B cell (primary cell): Measurements from ENCODE around the gene RIBC1. TPM values are rescaled to one million over a fixed set of nuclear protein-coding genes. Genes with fewer than 3 reads are reported as not detected.

Experiments
- ATAC-seq: fragments of 200-7000 bp; cut with Tn5 transposase; one replicate; pipeline ENCODE4 v1.10.0; 2021; ENCODE audit warnings: low read depth, mild to moderate bottlenecking, moderate number of reproducible peaks, moderate library complexity
- CTCF ChIA-PET: fragments of 350-600 bp; sonication (Branson Sonifier 250); formaldehyde crosslinking; loops from one replicate; lab custom pipeline; 2021; ENCODE audit warnings: antibody characterized with exemption, inconsistent platforms; lab: Charles Lee
- POLR2A ChIA-PET: fragments of 350-600 bp; sonication (Branson Sonifier 250); formaldehyde crosslinking; loops from one replicate; lab custom pipeline; 2021; ENCODE audit warnings: antibody characterized with exemption; lab: Charles Lee
- DNase-seq: peaks from one replicate; pipeline ENCODE4 v3.0.0; 2013
- H2AFZ ChIP-seq: 2 replicates; pipeline ENCODE4 v1.6.1; 2012; ENCODE audit warnings: mild to moderate bottlenecking, low read depth, low read length; ENCODE audit not compliant: insufficient read depth, poor library complexity, severe bottlenecking
- H3K27ac ChIP-seq, 2 donors: 1 replicate in 1 of 2; 2 replicates in 1 of 2; pipeline ENCODE4 v1.5.1; 2012 to 2013; ENCODE audit warnings: low read length in 2 of 2, mild to moderate bottlenecking in 2 of 2, moderate library complexity in 1 of 2
- H3K27me3 ChIP-seq, 4 experiments: fragments of 200-600 bp in 1 of 4; sonication (generic) in 1 of 4; replicated peaks in 1 of 4; 1 replicate in 2 of 4; 2 replicates in 2 of 4; pipeline versions ENCODE4 v1.6.1 to v1.7.0; 2013 to 2016; ENCODE audit warnings: low read length in 3 of 4, mild to moderate bottlenecking in 2 of 4, mixed read lengths in 1 of 4, moderate library complexity in 1 of 4; ENCODE audit not compliant: insufficient read depth in 4 of 4, control insufficient read depth in 3 of 4; ENCODE audit errors: control extremely low read depth in 1 of 4
- H3K36me3 ChIP-seq, 2 experiments: replicated peaks in 1 of 2; 1 replicate in 1 of 2; 2 replicates in 1 of 2; pipeline versions ENCODE4 v1.6.1 to v1.7.1; 2013; ENCODE audit warnings: low read length in 1 of 2; ENCODE audit not compliant: insufficient read depth in 2 of 2, control insufficient read depth in 1 of 2; ENCODE audit errors: control extremely low read depth in 1 of 2, extremely low read depth in 1 of 2
- H3K4me1 ChIP-seq, 2 donors: fragments of 200-600 bp in 1 of 2; sonication (generic) in 1 of 2; 1 replicate in 1 of 2; 2 replicates in 1 of 2; pipeline versions ENCODE4 v1.5.1 to v1.6.1; 2013 to 2017; ENCODE audit warnings: low read length in 2 of 2; ENCODE audit not compliant: control insufficient read depth in 2 of 2, insufficient read depth in 2 of 2
- H3K4me2 ChIP-seq: replicated peaks from 2 replicates; pipeline ENCODE3; 2012; ENCODE audit warnings: mild to moderate bottlenecking, low read depth, low read length; ENCODE audit not compliant: poor library complexity, severe bottlenecking
- H3K4me3 ChIP-seq, 5 experiments: fragments of 200-600 bp in 1 of 5; sonication (generic) in 1 of 5; 1 replicate in 3 of 5; 2 replicates in 2 of 5; pipeline versions ENCODE4 v1.5.1 to v1.7.0; 2011 to 2016; ENCODE audit warnings: low read length in 4 of 5, mild to moderate bottlenecking in 4 of 5, low read depth in 2 of 5, control low read depth in 1 of 5, moderate library complexity in 1 of 5; ENCODE audit not compliant: insufficient read depth in 1 of 5; ENCODE audit errors: control extremely low read depth in 1 of 5, extremely low read depth in 1 of 5
- H3K79me2 ChIP-seq: fragments of 200-600 bp; sonication (generic); one replicate; pipeline ENCODE4 v1.6.0; 2016; ENCODE audit warnings: low read length; ENCODE audit not compliant: control insufficient read depth, insufficient read depth
- H3K9ac ChIP-seq: fragments of 200-600 bp; sonication (generic); 2 replicates; pipeline ENCODE4 v1.6.1; 2017; ENCODE audit warnings: mild to moderate bottlenecking, low read length, moderate library complexity
- H3K9me3 ChIP-seq, 3 donors: one replicate each; pipeline versions ENCODE4 v1.6.1 to v1.7.1; 2013; ENCODE audit warnings: low read length in 2 of 3; ENCODE audit not compliant: control insufficient read depth in 2 of 3, insufficient read depth in 1 of 3; ENCODE audit errors: control extremely low read depth in 1 of 3
- H4K20me1 ChIP-seq: 2 replicates; pipeline ENCODE4 v1.6.0; 2012; ENCODE audit warnings: mild to moderate bottlenecking, low read length; ENCODE audit not compliant: insufficient read depth, control insufficient read depth, poor library complexity, severe bottlenecking
- H3K27ac Mint-ChIP-seq: one replicate; pipeline ENCODE4 v1.8.0; 2021; ENCODE audit warnings: mixed read lengths
- H3K27me3 Mint-ChIP-seq: one replicate; pipeline ENCODE4 v1.8.0; 2021; ENCODE audit warnings: mixed read lengths
- H3K4me1 Mint-ChIP-seq: one replicate; pipeline ENCODE4 v1.8.0; 2021; ENCODE audit warnings: mixed read lengths
- H3K4me3 Mint-ChIP-seq: one replicate; pipeline ENCODE4 v1.8.0; 2021; ENCODE audit warnings: mixed read lengths
- H3K9me3 Mint-ChIP-seq: one replicate; pipeline ENCODE4 v1.8.0; 2022; ENCODE audit warnings: mixed read lengths; ENCODE audit not compliant: insufficient read depth
- EZH2 ChIP-seq: IDR thresholded peaks from 2 replicates; pipeline ENCODE4 v1.6.1; 2012; ENCODE audit warnings: borderline replicate concordance, low read depth, mild to moderate bottlenecking, moderate library complexity, low read length; ENCODE audit not compliant: insufficient read depth, poor library complexity, severe bottlenecking
- WGBS: methylation state at CpG from one replicate; pipeline ENCODE4 v1.1.5; 2013; ENCODE audit warnings: missing lambda C conversion rate; ENCODE audit not compliant: insufficient coverage; 5-methylcytosine and 5-hydroxymethylcytosine counted together
- intact Hi-C: fragments of 100-400 bp; cut with micrococcal nuclease; formaldehyde crosslinking; loops from one replicate; pipeline ENCODE4 v1.10.0; 2022
- polyA plus RNA-seq: library from polyadenylated mRNA; depleted of rRNA; stranded (reverse); fragments of >200 nt; gene quantifications from 2 replicates; pipeline ENCODE4 v1.2.3, GENCODE V29; 2012
- total RNA-seq, 2 donors: library from RNA; stranded (reverse); fragments of 120-200 nt in 1 of 2; gene quantifications; 1 replicate in 1 of 2; 2 replicates in 1 of 2; pipeline versions ENCODE4 v1.2.3 to v1.2.4, GENCODE V29; 2013 to 2022
- TF ChIP-seq, protein P1 (sequence below): fragments of 200-600 bp; IDR thresholded peaks from one replicate; pipeline ENCODE4 v1.8.0; 2022; ENCODE audit warnings: antibody characterized with exemption, mild to moderate bottlenecking

The RIBC1 gene
- total and polyA plus RNA-seq, 2 donors (not counting 1 experiment from before 2014, with no cell fraction given) = 0.95 to 1.0 TPM

- peak overlapping the region; percentile 76 for H2AFZ ChIP-seq
- CTCF ChIA-PET = no interaction called here
- peak overlapping the region; percentile 86 for H3K4me3 Mint-ChIP-seq
Measured at GRCh38 chrX:53441531-53442321, 19.1 kb downstream of the RIBC1 start.

GRCh38 chrX:53442322-53442631 is 19.6 kb downstream of the RIBC1 start:
- Mint-ChIP-seq H3K27ac (no peak overlapping the region), H3K27me3 (peaks cover 12% of the 10 kb centered on the region), H3K4me3 (peak overlapping the region; percentile 86), H3K4me1 (peaks cover 6% of the 10 kb centered on the region), H3K9me3 (no peaks in the 10 kb centered on the region)
- H3K4me1 ChIP-seq = peaks cover 11 to 16% of the 10 kb centered on the region in 2 donors
- no peaks in the 10 kb centered on the region for H3K36me3 ChIP-seq
- no peaks in the 10 kb centered on the region for H3K79me2 ChIP-seq
- TF ChIP-seq, protein P1, sequence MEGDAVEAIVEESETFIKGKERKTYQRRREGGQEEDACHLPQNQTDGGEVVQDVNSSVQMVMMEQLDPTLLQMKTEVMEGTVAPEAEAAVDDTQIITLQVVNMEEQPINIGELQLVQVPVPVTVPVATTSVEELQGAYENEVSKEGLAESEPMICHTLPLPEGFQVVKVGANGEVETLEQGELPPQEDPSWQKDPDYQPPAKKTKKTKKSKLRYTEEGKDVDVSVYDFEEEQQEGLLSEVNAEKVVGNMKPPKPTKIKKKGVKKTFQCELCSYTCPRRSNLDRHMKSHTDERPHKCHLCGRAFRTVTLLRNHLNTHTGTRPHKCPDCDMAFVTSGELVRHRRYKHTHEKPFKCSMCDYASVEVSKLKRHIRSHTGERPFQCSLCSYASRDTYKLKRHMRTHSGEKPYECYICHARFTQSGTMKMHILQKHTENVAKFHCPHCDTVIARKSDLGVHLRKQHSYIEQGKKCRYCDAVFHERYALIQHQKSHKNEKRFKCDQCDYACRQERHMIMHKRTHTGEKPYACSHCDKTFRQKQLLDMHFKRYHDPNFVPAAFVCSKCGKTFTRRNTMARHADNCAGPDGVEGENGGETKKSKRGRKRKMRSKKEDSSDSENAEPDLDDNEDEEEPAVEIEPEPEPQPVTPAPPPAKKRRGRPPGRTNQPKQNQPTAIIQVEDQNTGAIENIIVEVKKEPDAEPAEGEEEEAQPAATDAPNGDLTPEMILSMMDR = no peak
- no peak for TF ChIP-seq EZH2
- CTCF ChIA-PET = no interaction called here
- no peak overlapping the region for H3K9ac ChIP-seq
- H4K20me1 ChIP-seq = no peaks in the 10 kb centered on the region
- WGBS = no CpG with 5 or more reads among the region's 1 CpG
- peaks cover 0 to 15% (median 8%) of the 10 kb centered on the region in 4 experiments for H3K27me3 ChIP-seq
- peak overlapping the region; percentile 76 for H2AFZ ChIP-seq
- peaks cover 0 to 3% (median 0%) of the 10 kb centered on the region in 3 donors for H3K9me3 ChIP-seq
- peak overlapping the region; percentile 85 for H3K4me2 ChIP-seq
- intact Hi-C loops = no loop called here
- ATAC-seq (no peak), DNase-seq (peak; percentile 14)
- H3K4me3 ChIP-seq = peak overlapping the region in 1 of 5 experiments; percentile 52
- no peak overlapping the region for H3K27ac ChIP-seq
- POLR2A ChIA-PET = no interaction called here

More at GRCh38 chrX:53441531-53442321, 19.1 kb downstream of the RIBC1 start:
- H3K9me3 ChIP-seq = peaks cover 0 to 3% (median 0%) of the 10 kb centered on the region in 3 donors
- H3K9me3 Mint-ChIP-seq = no peaks in the 10 kb centered on the region
- peak overlapping the region; percentile 30 to 59 (median 49) for H3K4me3 ChIP-seq
- peaks cover 11 to 16% of the 10 kb centered on the region in 2 donors for H3K4me1 ChIP-seq
- TF ChIP-seq, protein P1 = no peak
- TF ChIP-seq EZH2 = no peak
- 0% methylated on average over 19 of the region's 44 CpGs for WGBS
- intact Hi-C loops = no loop called here
- peaks cover 12% of the 10 kb centered on the region for H3K27me3 Mint-ChIP-seq
- ATAC-seq = peak; percentile 87
- POLR2A ChIA-PET = no interaction called here
- no peaks in the 10 kb centered on the region for H4K20me1 ChIP-seq
- peaks cover 6% of the 10 kb centered on the region for H3K4me1 Mint-ChIP-seq
- H3K27ac Mint-ChIP-seq = peak overlapping the region; percentile 71
- H3K36me3 ChIP-seq = no peaks in the 10 kb centered on the region
- H3K4me2 ChIP-seq = peak overlapping the region; percentile 85
- H3K79me2 ChIP-seq = no peaks in the 10 kb centered on the region
- peaks cover 0 to 15% (median 8%) of the 10 kb centered on the region in 4 experiments for H3K27me3 ChIP-seq
- H3K9ac ChIP-seq = peak overlapping the region; percentile 68
- peak; percentile 79 for DNase-seq
- peak overlapping the region in 1 of 2 donors; percentile 29 for H3K27ac ChIP-seq
